Gastrocnemius medialis (tissue), 4 donors: ENCODE measurements around the gene PRKN.

Source experiments
- POLR2A ChIP-seq, 2 donors: fragments of 450-650 bp; IDR thresholded peaks; one replicate each; pipeline ENCODE4 v1.6.1; 2017; ENCODE audit warnings: antibody characterized with exemption in 2 of 2, mild to moderate bottlenecking in 2 of 2, moderate library complexity in 2 of 2
- TF ChIP-seq, protein P1 (sequence below), 5 experiments: fragments of 450-650 bp in 3 of 5; fragments of 200-600 bp in 2 of 5; sonication (generic) in 2 of 5; IDR thresholded peaks in 4 of 5; conservative IDR thresholded peaks in 1 of 5; 1 replicate in 4 of 5; 2 replicates in 1 of 5; pipeline ENCODE4 v1.5.1; 2016 to 2019; ENCODE audit warnings: antibody characterized with exemption in 5 of 5, mild to moderate bottlenecking in 3 of 5, moderate library complexity in 3 of 5

- no peak for TF ChIP-seq POLR2A (IDR thresholded peaks at IDR 0.05)
- TF ChIP-seq, protein P1, sequence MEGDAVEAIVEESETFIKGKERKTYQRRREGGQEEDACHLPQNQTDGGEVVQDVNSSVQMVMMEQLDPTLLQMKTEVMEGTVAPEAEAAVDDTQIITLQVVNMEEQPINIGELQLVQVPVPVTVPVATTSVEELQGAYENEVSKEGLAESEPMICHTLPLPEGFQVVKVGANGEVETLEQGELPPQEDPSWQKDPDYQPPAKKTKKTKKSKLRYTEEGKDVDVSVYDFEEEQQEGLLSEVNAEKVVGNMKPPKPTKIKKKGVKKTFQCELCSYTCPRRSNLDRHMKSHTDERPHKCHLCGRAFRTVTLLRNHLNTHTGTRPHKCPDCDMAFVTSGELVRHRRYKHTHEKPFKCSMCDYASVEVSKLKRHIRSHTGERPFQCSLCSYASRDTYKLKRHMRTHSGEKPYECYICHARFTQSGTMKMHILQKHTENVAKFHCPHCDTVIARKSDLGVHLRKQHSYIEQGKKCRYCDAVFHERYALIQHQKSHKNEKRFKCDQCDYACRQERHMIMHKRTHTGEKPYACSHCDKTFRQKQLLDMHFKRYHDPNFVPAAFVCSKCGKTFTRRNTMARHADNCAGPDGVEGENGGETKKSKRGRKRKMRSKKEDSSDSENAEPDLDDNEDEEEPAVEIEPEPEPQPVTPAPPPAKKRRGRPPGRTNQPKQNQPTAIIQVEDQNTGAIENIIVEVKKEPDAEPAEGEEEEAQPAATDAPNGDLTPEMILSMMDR (IDR thresholded peaks at IDR 0.05 in 4 of 5, conservative IDR thresholded peaks at IDR 0.05 in 1 of 5), result no peak
Observed at GRCh38 chr6:162156146-162156545, 571.4 kb downstream of the PRKN start.
